NB4 (cell line): ENCODE measurements around the gene MCUR1.

Source experiments
- DNase-seq: peaks from one replicate; pipeline ENCODE4 v3.0.0; 2010; ENCODE audit warnings: low read depth
- H3K4me3 ChIP-seq: one replicate; pipeline ENCODE4 v1.5.1; 2011; ENCODE audit warnings: mild to moderate bottlenecking, low read depth, low read length, moderate library complexity
- CTCF ChIP-seq: IDR thresholded peaks from one replicate; pipeline ENCODE4 v1.5.1; 2012; ENCODE audit warnings: low read depth, low read length
- MYC ChIP-seq: IDR thresholded peaks from 2 replicates; pipeline ENCODE4 v1.6.1; 2011; ENCODE audit warnings: low read depth, low read length
- POLR2A ChIP-seq: IDR thresholded peaks from 2 replicates; pipeline ENCODE4 v1.6.1; 2011; ENCODE audit warnings: mild to moderate bottlenecking; ENCODE audit not compliant: insufficient read length; ENCODE audit errors: extremely low read depth
- TF ChIP-seq, protein P1 (sequence below): IDR thresholded peaks from 2 replicates; pipeline ENCODE4 v1.6.1; 2011; ENCODE audit warnings: low read depth, low read length

The MCUR1 gene

DNA sequence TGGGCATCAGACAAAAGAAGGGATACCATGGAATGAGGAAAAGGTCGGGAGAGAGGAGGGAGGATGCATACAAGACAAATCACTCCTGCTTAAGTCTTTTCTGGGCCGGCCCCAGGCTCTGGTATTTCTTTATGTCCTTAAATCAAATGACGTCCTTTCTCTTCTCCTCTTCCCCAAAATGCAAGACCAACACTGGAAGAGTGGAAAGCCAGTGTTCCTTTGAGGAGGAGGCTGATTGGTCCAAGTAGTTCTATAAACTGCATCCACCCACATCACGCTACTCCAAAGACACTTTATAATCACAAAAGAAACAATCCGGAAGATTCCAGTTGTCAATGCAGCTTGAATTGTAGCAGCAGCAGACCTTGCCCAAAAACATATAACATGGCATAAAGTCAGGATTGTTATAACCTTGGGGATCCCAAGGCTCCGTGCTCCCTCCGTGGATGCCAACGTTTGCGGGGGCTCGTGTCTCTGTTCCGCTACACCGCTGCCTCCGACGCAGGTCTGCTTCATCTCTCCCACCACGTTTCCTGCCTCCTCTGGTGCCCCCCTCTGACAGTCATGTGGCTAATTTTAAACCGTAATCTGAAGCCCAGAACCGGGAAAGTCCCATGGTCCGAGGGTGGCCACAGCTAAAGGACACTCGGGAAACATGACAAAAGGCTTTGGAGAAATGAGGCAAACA is 47.1 kb downstream of the MCUR1 start:
- DNase-seq = no peak
- H3K4me3 ChIP-seq = no peak overlapping the region
- no peak for TF ChIP-seq POLR2A
- TF ChIP-seq MYC = no peak
- no peak for TF ChIP-seq CTCF

- peak; percentile 28 for DNase-seq
- H3K4me3 ChIP-seq = no peak overlapping the region
Observed at GRCh38 chr6:13766201-13766634, 48.1 kb downstream of the MCUR1 start.

DNA sequence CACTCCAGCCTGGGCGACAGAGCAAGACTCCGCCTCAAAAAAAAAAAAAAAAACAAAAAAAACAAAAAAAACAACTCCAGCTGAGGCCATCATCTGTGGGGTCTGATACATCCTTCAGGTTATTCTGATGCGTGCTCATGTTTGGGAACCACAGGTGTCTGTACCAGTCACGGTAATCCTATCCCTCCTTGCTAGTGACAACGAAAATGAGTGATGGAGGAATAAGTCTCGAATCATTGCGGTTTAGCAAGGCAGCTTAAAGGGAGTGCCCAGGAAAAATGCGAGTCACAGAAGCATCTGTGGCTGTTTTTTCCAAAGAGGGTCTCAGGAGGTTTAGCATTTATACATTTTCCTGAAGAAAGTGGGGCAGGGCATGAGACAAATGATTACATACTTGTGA is 48.8 kb downstream of the MCUR1 start:
- TF ChIP-seq CTCF (no peak), MYC (no peak), POLR2A (no peak)
- TF ChIP-seq, protein P1, sequence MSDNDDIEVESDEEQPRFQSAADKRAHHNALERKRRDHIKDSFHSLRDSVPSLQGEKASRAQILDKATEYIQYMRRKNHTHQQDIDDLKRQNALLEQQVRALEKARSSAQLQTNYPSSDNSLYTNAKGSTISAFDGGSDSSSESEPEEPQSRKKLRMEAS = no peak
- no peak overlapping the region for H3K4me3 ChIP-seq
- peak; percentile 20 for DNase-seq

More at GRCh38 chr6:13766201-13766634, 48.1 kb downstream of the MCUR1 start:
- no peak for TF ChIP-seq POLR2A
- no peak for TF ChIP-seq CTCF
- no peak for TF ChIP-seq MYC
- TF ChIP-seq, protein P1 = no peak

- no peak overlapping the region for H3K4me3 ChIP-seq
- TF ChIP-seq CTCF (no peak), POLR2A (no peak), MYC (no peak)
- TF ChIP-seq, protein P1 = no peak
- DNase-seq = peak; percentile 23
Observed at GRCh38 chr6:13764996-13765395, 49.4 kb downstream of the MCUR1 start.

DNA sequence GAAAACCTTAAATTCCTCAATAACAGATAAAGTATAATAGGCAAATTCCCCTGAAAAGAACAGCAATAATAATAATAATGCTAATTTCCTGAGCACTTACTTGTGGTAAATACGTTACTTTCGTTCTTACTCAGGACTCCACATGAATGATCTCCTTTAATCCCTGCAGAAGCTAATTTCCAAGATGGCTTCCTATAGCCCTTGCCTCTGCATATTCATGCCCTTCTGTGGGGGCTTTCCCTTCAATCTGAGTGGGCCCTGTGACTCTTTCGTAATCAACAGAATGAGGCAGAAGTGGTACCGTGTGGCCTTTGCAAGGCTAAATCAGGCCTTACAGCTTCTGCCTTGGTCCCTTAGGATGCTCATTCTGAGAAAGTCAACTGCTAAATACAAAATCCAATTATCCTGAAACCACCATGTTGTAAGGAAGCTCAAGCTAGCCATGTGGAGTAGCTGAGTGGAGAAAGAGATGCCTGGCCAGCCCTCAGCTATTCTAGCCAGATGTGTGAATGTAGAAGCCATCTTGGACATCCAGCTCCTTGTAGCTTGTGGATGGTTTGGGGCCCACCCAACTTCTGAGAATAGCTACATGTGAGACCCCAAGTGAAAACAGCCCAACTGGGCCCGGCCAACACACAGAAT is 50.5 kb downstream of the MCUR1 start:
- no peak overlapping the region for H3K4me3 ChIP-seq
- TF ChIP-seq POLR2A (no peak), MYC (no peak), CTCF (no peak)
- TF ChIP-seq, protein P1 = no peak
- peak; percentile 49 for DNase-seq
